Naive thymus-derived CD4-positive, alpha-beta T cell (primary cell): ENCODE results near the gene ABHD4. TPM values are rescaled to one million over a fixed set of nuclear protein-coding genes. Genes with fewer than 3 reads are reported as not detected.
A peak's percentile ranks its signal among the peaks of the same experiment; 100 is the strongest.

Experiments used
- ATAC-seq: fragments of 150-1000 bp; cut with Tn5 transposase; 2 replicates; pipeline ENCODE4 v1.10.0; 2021; ENCODE audit warnings: mild to moderate bottlenecking, moderate library complexity
- CTCF ChIA-PET: fragments of 350-600 bp; sonication (Branson Sonifier 250); formaldehyde crosslinking; loops from one replicate; lab custom pipeline; 2021; ENCODE audit warnings: antibody characterized with exemption; lab: Charles Lee
- POLR2A ChIA-PET: fragments of 350-600 bp; sonication (Branson Sonifier 250); formaldehyde crosslinking; loops from one replicate; lab custom pipeline; 2021; ENCODE audit warnings: antibody characterized with exemption, inconsistent platforms; lab: Charles Lee
- DNase-seq, 9 donors: peaks; one replicate each; pipeline versions ENCODE4 v3.0.0 to v3.0.0-alpha.2; 2020 to 2022; ENCODE audit warnings: mixed read lengths in 1 of 9
- H3K27ac ChIP-seq: one replicate; pipeline ENCODE4 v1.7.0; 2013; ENCODE audit warnings: mild to moderate bottlenecking, low read depth, low read length, moderate library complexity
- H3K27me3 ChIP-seq, 2 donors: one replicate each; pipeline ENCODE4 v1.7.0; 2013; ENCODE audit warnings: low read length in 2 of 2, mild to moderate bottlenecking in 2 of 2, moderate library complexity in 2 of 2; ENCODE audit not compliant: control insufficient read depth in 2 of 2, insufficient read depth in 2 of 2
- H3K36me3 ChIP-seq, 3 experiments: 1 replicate in 2 of 3; 2 replicates in 1 of 3; pipeline ENCODE4 v1.7.0; 2013; ENCODE audit warnings: low read length in 3 of 3, mild to moderate bottlenecking in 3 of 3, moderate library complexity in 1 of 3; ENCODE audit not compliant: insufficient read depth in 3 of 3, control insufficient read depth in 2 of 3
- H3K4me1 ChIP-seq, 2 donors: one replicate each; pipeline ENCODE4 v1.7.0; 2013; ENCODE audit warnings: low read length in 2 of 2, mild to moderate bottlenecking in 2 of 2, moderate library complexity in 1 of 2; ENCODE audit not compliant: control insufficient read depth in 2 of 2, insufficient read depth in 2 of 2
- H3K4me3 ChIP-seq: 2 replicates; pipeline ENCODE4 v1.7.0; 2013; ENCODE audit warnings: mild to moderate bottlenecking, low read length
- H3K9me3 ChIP-seq, 3 experiments: 1 replicate in 2 of 3; 2 replicates in 1 of 3; pipeline ENCODE4 v1.7.0; 2013; ENCODE audit warnings: low read length in 3 of 3; ENCODE audit not compliant: control insufficient read depth in 2 of 3
- H3K27ac Mint-ChIP-seq, 9 donors: one replicate each; pipeline ENCODE4 v1.8.0; 2020 to 2022; ENCODE audit warnings: mixed read lengths in 9 of 9, mild to moderate bottlenecking in 8 of 9, moderate library complexity in 5 of 9, inconsistent platforms in 2 of 9
- H3K27me3 Mint-ChIP-seq, 5 donors: one replicate each; pipeline ENCODE4 v1.8.0; 2021 to 2022; ENCODE audit warnings: mixed read lengths in 5 of 5, mild to moderate bottlenecking in 1 of 5
- H3K36me3 Mint-ChIP-seq, 5 donors: one replicate each; pipeline ENCODE4 v1.8.0; 2020 to 2022; ENCODE audit warnings: mixed read lengths in 5 of 5, mild to moderate bottlenecking in 3 of 5, inconsistent platforms in 1 of 5
- H3K4me1 Mint-ChIP-seq, 7 donors: one replicate each; pipeline ENCODE4 v1.8.0; 2020 to 2022; ENCODE audit warnings: mixed read lengths in 7 of 7, mild to moderate bottlenecking in 3 of 7, inconsistent platforms in 1 of 7
- H3K4me3 Mint-ChIP-seq, 10 donors: one replicate each; pipeline ENCODE4 v1.8.0; 2020 to 2022; ENCODE audit warnings: mild to moderate bottlenecking in 10 of 10, mixed read lengths in 10 of 10, moderate library complexity in 6 of 10, inconsistent platforms in 2 of 10
- H3K9me3 Mint-ChIP-seq, 11 donors: one replicate each; pipeline ENCODE4 v1.8.0; 2020 to 2022; ENCODE audit warnings: mixed read lengths in 11 of 11, mild to moderate bottlenecking in 4 of 11, inconsistent platforms in 1 of 11, moderate library complexity in 1 of 11
- intact Hi-C, 2 donors: fragments of 100-400 bp; cut with micrococcal nuclease; formaldehyde crosslinking; loops; one replicate each; pipeline ENCODE4 v1.15.1; 2023
- polyA plus RNA-seq, 2 donors: library from polyadenylated mRNA; unstranded; fragments of 300-500 nt; fragmentation: Illumina TruSeq; gene quantifications; one replicate each; pipeline ENCODE4 v1.2.3, GENCODE V29; 2021
- total RNA-seq, 6 experiments: library from RNA in 5 of 6; stranded (reverse) in 5 of 6; gene quantifications; 1 replicate in 5 of 6; 2 replicates in 1 of 6; pipeline ENCODE4 v1.2.3 and lab custom pipeline; 2021 to 2026

ABHD4 gene
- total and polyA plus RNA-seq, 7 experiments from 2014 or later = 6.7 to 16.3 (median 14.4) TPM

DNA sequence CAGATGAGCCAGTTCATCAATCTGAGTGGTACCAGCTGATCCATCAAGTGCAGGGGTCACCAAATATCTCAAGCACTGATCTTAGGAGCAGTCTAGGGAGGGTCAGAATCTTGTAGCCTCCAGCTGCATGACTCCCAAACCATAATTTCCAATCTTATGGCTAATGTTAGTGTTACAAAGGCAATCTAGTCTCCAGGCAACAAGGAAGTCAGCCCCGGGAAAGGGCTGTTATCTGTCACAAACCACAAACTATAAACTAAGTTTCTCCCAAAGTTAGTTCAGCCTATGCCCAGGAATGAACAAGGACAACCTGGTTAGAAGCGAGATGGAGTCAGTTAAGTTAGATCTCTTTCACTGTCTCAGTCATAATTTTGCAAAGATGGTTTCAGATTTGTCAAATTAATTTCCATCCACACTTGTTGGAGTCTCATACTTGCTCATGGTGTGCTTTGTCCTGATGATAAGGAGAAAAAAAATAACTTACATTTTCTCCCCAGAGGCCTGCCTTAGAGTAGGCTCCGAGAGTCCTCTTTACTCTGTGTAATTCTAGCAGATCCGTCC, 3.9 kb upstream of the ABHD4 start:
- ATAC-seq (no peak), DNase-seq (no peak)
- intact Hi-C loops = no loop called here
- H3K27ac Mint-ChIP-seq = peak overlapping the region in 1 of 9 donors; percentile 34
- Histone ChIP-seq H3K4me3 (no peak overlapping the region), H3K4me1 (peaks cover 10 to 13% of the 10 kb centered on the region in 2 donors), H3K9me3 (no peaks in the 10 kb centered on the region), H3K27ac (no peak overlapping the region), H3K36me3 (peaks cover 0 to 5% (median 0%) of the 10 kb centered on the region in 3 experiments), H3K27me3 (no peaks in the 10 kb centered on the region)
- peaks cover 0 to 1% (median 0%) of the 10 kb centered on the region in 11 donors for H3K9me3 Mint-ChIP-seq
- POLR2A ChIA-PET = interaction anchor here (0.6 to 1.6 kb wide), 2 partner anchors 10 to 34 kb away, joined by 3 to 4 read pairs; no protein-coding TSS in a partner anchor
- peaks cover 0 to 18% (median 0%) of the 10 kb centered on the region in 5 donors for H3K27me3 Mint-ChIP-seq
- H3K36me3 Mint-ChIP-seq = no peaks in the 10 kb centered on the region
- peaks cover 16 to 38% (median 30%) of the 10 kb centered on the region in 7 donors for H3K4me1 Mint-ChIP-seq
- H3K4me3 Mint-ChIP-seq = no peak overlapping the region
- CTCF ChIA-PET = interaction anchor here (1.0 to 1.4 kb wide), 2 partner anchors 9 to 24 kb away, joined by 4 to 6 read pairs; no protein-coding TSS in a partner anchor

GRCh38 chr14:22596354-22596879, 1.7 kb upstream of the ABHD4 start:
- no peaks in the 10 kb centered on the region for H3K27me3 ChIP-seq
- H3K4me3 ChIP-seq = no peak overlapping the region
- H3K36me3 ChIP-seq = peaks cover 0 to 5% (median 0%) of the 10 kb centered on the region in 3 experiments
- ATAC-seq = no peak
- Mint-ChIP-seq H3K27me3 (peaks cover 0 to 17% (median 0%) of the 10 kb centered on the region in 5 donors), H3K4me3 (peak overlapping the region in 4 of 10 donors; percentile 19 to 53 (median 28)), H3K9me3 (no peaks in the 10 kb centered on the region), H3K4me1 (peaks cover 12 to 38% (median 33%) of the 10 kb centered on the region in 7 donors), H3K27ac (no peak overlapping the region), H3K36me3 (no peaks in the 10 kb centered on the region)
- H3K27ac ChIP-seq = no peak overlapping the region
- H3K9me3 ChIP-seq = no peaks in the 10 kb centered on the region
- DNase-seq = no peak
- H3K4me1 ChIP-seq = peaks cover 10 to 15% of the 10 kb centered on the region in 2 donors
- ChIA-PET POLR2A (interaction anchor here (0.5 to 1.1 kb wide), 2 partner anchors 9 to 170 kb away, joined by 3 read pairs; partner anchors contain the start of gene OXA1L), CTCF (interaction anchor here (0.6 to 1.1 kb wide), 2 partner anchors 22 to 471 kb away, joined by 3 read pairs; no protein-coding TSS in a partner anchor)
- intact Hi-C loops = no loop called here

DNA sequence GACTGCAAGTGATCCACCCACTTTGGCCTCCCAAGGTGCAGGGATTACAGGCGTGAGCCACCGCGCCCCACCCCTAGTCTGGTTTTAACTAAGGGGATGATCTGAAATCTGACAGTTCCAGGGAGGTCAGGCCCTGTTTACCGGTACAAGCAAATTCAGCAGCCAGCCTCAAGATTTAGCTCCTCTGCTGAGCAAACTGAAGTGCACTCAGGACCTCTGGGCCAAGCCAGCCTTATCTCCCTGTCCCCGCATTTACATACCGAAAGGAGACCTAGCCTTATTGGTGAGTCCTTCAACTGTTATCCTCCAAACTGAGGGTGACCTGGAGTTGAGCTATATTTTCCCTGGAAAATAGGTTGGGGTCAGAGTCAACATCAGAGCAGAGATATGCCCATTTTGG, 835 bp upstream of the ABHD4 start:
- Mint-ChIP-seq H3K9me3 (no peaks in the 10 kb centered on the region), H3K27ac (peak overlapping the region in 5 of 9 donors; percentile 76 to 90 (median 87)), H3K4me1 (peaks cover 19 to 43% (median 37%) of the 10 kb centered on the region in 7 donors), H3K27me3 (peaks cover 0 to 17% (median 0%) of the 10 kb centered on the region in 5 donors), H3K4me3 (peak overlapping the region; percentile 42 to 99 (median 96)), H3K36me3 (peaks cover under 1 to 8% (median 5%) of the 10 kb centered on the region in 5 donors)
- DNase-seq (no peak), ATAC-seq (no peak)
- Histone ChIP-seq H3K27me3 (no peaks in the 10 kb centered on the region), H3K9me3 (no peaks in the 10 kb centered on the region), H3K27ac (peak overlapping the region; percentile 74), H3K36me3 (peaks cover 0 to 12% (median 0%) of the 10 kb centered on the region in 3 experiments), H3K4me3 (peak overlapping the region; percentile 88), H3K4me1 (peaks cover 10 to 15% of the 10 kb centered on the region in 2 donors)
- POLR2A ChIA-PET = interaction anchor here (0.6 to 4.9 kb wide), 6 partner anchors 9 to 1537 kb away, joined by 3 to 61 read pairs (median 4); partner anchors contain the start of genes DAD1 and OXA1L
- intact Hi-C loops = no loop called here
- CTCF ChIA-PET = interaction anchor here (1.0 to 1.1 kb wide), 3 partner anchors 23 to 28 kb away, joined by 3 to 4 read pairs (median 4); no protein-coding TSS in a partner anchor

- Mint-ChIP-seq H3K9me3 (no peaks in the 10 kb centered on the region), H3K4me1 (peaks cover 23 to 43% (median 37%) of the 10 kb centered on the region in 7 donors), H3K27me3 (peaks cover 0 to 17% (median 0%) of the 10 kb centered on the region in 5 donors), H3K36me3 (peaks cover 5 to 13% (median 9%) of the 10 kb centered on the region in 5 donors), H3K4me3 (peak overlapping the region; percentile 89 to 99 (median 96)), H3K27ac (peak overlapping the region; percentile 60 to 90 (median 80))
- ATAC-seq = peak; percentile 26
- CTCF ChIA-PET = interaction anchor here (0.6 to 1.0 kb wide), 3 partner anchors 27 to 1710 kb away, joined by 4 read pairs; no protein-coding TSS in a partner anchor
- POLR2A ChIA-PET = interaction anchor here (0.7 to 4.9 kb wide), 4 partner anchors 9 to 265 kb away, joined by 3 to 61 read pairs (median 4); partner anchors contain the start of gene DAD1
- H3K4me3 ChIP-seq = peak overlapping the region; percentile 88
- intact Hi-C loops = loop anchor here in 1 of 2 donors (1.0 to 2.0 kb wide), 3 partner anchors 8 to 56 kb away; partner anchors contain the start of gene DAD1
- DNase-seq = peak in 3 of 9 donors; percentile 7 to 12 (median 10)
- no peaks in the 10 kb centered on the region for H3K27me3 ChIP-seq
- peaks cover 10 to 15% of the 10 kb centered on the region in 2 donors for H3K4me1 ChIP-seq
- H3K9me3 ChIP-seq = no peaks in the 10 kb centered on the region
- H3K27ac ChIP-seq = peak overlapping the region; percentile 74
- H3K36me3 ChIP-seq = peaks cover 0 to 16% (median 4%) of the 10 kb centered on the region in 3 experiments
These were observed 365 bp upstream of the ABHD4 start for GRCh38 chr14:22597771-22598098.

- Mint-ChIP-seq H3K4me3 (peak overlapping the region; percentile 89 to 99 (median 96)), H3K27me3 (peaks cover 0 to 9% (median 0%) of the 10 kb centered on the region in 5 donors), H3K4me1 (peaks cover 23 to 44% (median 35%) of the 10 kb centered on the region in 7 donors), H3K36me3 (peaks cover 12 to 24% (median 14%) of the 10 kb centered on the region in 5 donors), H3K27ac (peak overlapping the region; percentile 76 to 96 (median 91)), H3K9me3 (no peaks in the 10 kb centered on the region)
- intact Hi-C loops = loop anchor here in 1 of 2 donors (1.0 to 2.0 kb wide), 3 partner anchors 10 to 54 kb away; partner anchors contain the start of gene DAD1
- H3K27ac ChIP-seq = peak overlapping the region; percentile 74
- H3K27me3 ChIP-seq = no peaks in the 10 kb centered on the region
- CTCF ChIA-PET = interaction anchor here (0.5 to 2.8 kb wide), 6 partner anchors 9 to 373 kb away, joined by 3 to 15 read pairs (median 3); partner anchors contain the start of gene DAD1
- H3K36me3 ChIP-seq = peaks cover 5 to 27% (median 13%) of the 10 kb centered on the region in 3 experiments
- peaks cover 10 to 15% of the 10 kb centered on the region in 2 donors for H3K4me1 ChIP-seq
- H3K4me3 ChIP-seq = peak overlapping the region; percentile 88
- ATAC-seq (peak; percentile 60), DNase-seq (peak in 5 of 9 donors; percentile 11 to 37 (median 16))
- H3K9me3 ChIP-seq = no peaks in the 10 kb centered on the region
- POLR2A ChIA-PET = interaction anchor here (0.6 to 4.9 kb wide), 8 partner anchors 10 to 1710 kb away, joined by 3 to 61 read pairs (median 3); partner anchors contain the start of genes DAD1 and OXA1L
These were observed 770 bp downstream of the ABHD4 start for GRCh38 chr14:22598896-22599244.

GRCh38 chr14:22599349-22599748, 1.2 kb downstream of the ABHD4 start:
- H3K27ac ChIP-seq = no peak overlapping the region
- H3K36me3 Mint-ChIP-seq = peaks cover 12 to 25% (median 14%) of the 10 kb centered on the region in 5 donors
- ChIA-PET CTCF (interaction anchor here (0.6 to 2.8 kb wide), 5 partner anchors 9 to 32 kb away, joined by 3 to 15 read pairs (median 3); partner anchors contain the start of gene DAD1), POLR2A (interaction anchor here (0.6 to 4.9 kb wide), 5 partner anchors 11 to 1710 kb away, joined by 3 to 61 read pairs (median 3); partner anchors contain the start of genes DAD1 and OXA1L)
- peaks cover 23 to 44% (median 33%) of the 10 kb centered on the region in 7 donors for H3K4me1 Mint-ChIP-seq
- H3K4me1 ChIP-seq = peaks cover 10 to 15% of the 10 kb centered on the region in 2 donors
- H3K4me3 Mint-ChIP-seq = peak overlapping the region; percentile 89 to 99 (median 96)
- peaks cover 5 to 29% (median 13%) of the 10 kb centered on the region in 3 experiments for H3K36me3 ChIP-seq
- DNase-seq = no peak
- peak overlapping the region; percentile 88 for H3K4me3 ChIP-seq
- H3K27me3 Mint-ChIP-seq = peaks cover 0 to 4% (median 0%) of the 10 kb centered on the region in 5 donors
- ATAC-seq = no peak
- H3K27me3 ChIP-seq = no peaks in the 10 kb centered on the region
- H3K27ac Mint-ChIP-seq = peak overlapping the region in 6 of 9 donors; percentile 49 to 96 (median 91)
- H3K9me3 Mint-ChIP-seq = no peaks in the 10 kb centered on the region
- intact Hi-C loops = loop anchor here in 1 of 2 donors (2.0 kb wide), 1 partner anchor 15 kb away; no protein-coding TSS in a partner anchor
- H3K9me3 ChIP-seq = no peaks in the 10 kb centered on the region
